Ramos (cell line): ENCODE measurements around the gene MR1.

Experiments
- in situ Hi-C: fragments of 300-500 bp; cut with MboI; formaldehyde crosslinking; loops from one replicate; pipeline ENCODE4 v1.14.3; 2022; ENCODE audit warnings: low sequenced_read_pairs; ENCODE audit not compliant: unreplicated experiment

The MR1 gene

DNA sequence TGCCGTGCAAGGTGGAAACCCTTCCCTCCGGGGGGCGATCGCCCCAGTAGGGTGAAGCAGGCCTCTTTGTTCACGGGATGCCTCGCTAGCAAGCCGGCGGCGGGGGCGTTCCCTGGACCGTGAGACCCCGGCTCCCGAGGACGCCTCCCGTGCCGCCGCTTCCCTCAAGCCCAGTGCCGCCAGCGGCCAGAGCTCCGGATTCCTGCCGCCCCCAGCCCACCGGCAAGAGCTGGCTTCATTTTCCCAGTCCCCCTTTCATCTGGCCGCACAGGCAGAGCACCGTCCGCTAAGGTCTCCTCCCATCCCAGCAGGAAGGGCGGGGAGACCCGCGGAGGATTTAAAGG is 71.0 kb downstream of the MR1 start:
- in situ Hi-C loops, result no loop called here

DNA sequence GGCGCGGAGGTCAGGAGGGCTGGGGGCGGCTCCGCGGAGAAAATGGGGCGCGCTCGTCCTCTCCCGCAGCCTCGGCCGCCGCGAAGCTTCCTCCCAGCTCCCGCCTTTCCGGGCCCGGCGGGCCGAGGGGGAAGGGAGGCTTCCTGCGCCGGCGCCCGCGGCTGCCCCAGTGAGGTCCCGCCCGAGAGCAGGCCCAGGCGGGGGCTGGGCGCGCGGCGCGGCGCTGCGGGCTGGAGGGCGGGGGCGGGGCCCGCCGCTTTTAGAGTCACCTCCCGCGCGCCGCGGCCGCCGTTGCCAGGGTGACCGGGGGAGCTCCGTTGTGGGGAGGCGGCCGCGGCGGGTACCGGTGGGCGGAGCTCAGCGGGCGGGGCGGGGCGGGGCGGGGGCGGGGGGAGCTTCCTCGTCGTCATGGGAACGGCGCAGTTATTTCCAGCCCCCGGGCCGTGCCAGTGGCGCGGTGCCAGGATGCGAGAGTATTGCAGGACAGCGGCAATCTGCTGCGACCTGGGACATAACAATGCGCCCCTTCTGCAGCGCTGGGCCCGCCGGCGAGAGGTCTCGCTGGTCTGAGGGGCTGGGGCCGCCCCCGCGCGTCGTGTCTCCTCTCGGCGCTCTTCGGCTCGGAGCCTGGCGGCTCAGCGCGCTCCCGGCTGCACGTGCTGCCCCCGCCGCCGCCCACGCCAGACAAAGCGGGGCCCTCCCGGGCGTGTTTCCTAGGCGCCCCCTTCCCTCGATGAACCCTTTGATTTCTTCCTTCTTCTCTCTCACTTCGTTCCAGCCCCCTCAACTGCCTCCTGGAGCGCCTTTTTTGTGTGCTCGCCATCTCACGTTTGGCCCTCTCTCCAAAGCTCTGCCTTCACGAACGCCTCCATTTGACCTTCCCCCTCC is 71.6 kb downstream of the MR1 start:
- in situ Hi-C loops, result no loop called here

DNA sequence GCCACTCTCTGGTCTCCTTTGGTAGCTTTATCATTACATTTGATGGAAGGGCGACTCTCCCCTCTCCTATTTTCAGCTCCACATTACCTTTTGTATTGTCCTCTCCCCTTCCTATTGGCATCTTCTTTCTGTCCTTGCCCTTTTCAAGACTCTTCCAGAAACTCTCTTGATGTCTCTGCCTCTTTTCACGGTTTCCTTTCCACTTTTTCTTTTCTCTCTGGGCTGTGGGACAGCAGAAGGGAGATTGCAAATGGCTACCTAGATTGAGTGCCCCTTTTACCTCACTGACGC is 72.2 kb downstream of the MR1 start:
- in situ Hi-C loops, result no loop called here

DNA sequence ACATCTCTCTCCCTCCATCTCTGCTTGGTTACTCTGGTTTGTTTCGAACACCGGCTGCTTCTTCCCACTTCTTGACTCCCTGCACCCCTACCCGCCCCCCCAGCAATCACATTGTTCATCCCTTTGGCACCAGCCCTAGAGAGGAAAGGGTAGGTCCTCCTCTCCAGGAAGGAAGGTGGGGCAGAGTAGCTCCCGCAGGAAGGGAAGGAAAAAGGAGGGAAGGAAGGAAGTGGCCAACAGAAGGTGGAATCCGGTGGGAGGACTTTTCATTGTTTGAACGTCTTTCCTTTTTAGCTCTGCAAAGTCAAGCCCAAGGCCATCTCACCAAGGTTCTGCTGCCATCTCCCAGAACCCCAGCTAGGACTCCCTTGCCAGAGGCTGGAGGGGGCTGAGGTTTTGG is 72.7 kb downstream of the MR1 start:
- in situ Hi-C loops, result no loop called here

DNA sequence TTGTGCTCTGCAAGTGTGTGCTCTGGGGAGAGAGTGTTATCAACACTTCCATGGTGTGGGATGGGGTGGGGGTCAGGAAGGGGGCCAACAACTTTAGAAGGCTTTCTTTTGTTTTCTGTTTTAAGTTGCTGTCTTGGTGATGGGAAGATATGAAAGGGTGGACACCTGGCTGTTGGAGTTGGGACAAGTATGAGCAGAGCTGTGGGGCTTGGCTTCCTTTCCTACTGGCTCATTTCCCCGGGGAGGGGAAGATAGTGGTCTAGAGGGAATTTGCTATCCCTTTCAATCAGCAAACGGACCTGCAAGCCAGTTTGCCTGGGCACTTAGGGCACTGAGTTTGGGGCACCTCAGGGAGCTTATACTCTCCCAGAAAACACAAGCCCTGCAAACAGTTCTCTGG is 73.9 kb downstream of the MR1 start:
- in situ Hi-C loops, result no loop called here

DNA sequence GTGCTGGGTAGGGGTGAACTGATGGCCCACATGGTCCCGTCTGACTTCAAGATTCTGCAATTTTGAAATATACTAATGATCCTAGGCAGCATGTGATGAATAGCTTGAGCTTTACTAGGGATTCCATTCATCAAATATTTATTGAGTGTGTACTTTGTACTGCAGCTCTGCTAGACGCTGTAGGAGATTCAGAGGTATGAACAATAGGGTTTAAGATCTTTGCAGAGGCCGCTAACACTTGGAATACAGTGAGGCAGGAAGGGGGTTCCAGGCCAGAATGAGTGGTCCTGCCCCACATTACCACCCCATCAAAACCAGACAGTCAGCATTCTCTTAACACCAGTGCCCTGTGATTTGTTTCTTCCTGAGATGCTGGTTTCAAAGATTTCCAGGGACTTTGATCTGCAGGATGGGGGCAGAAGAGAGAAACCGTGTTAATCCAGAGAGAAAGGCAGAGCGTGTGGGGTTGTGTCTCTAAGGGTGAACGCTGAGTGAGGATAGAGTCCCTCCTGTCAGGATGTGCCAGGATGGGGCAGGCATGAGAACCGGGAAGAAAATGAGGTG is 74.6 kb downstream of the MR1 start:
- in situ Hi-C loops, result no loop called here

DNA sequence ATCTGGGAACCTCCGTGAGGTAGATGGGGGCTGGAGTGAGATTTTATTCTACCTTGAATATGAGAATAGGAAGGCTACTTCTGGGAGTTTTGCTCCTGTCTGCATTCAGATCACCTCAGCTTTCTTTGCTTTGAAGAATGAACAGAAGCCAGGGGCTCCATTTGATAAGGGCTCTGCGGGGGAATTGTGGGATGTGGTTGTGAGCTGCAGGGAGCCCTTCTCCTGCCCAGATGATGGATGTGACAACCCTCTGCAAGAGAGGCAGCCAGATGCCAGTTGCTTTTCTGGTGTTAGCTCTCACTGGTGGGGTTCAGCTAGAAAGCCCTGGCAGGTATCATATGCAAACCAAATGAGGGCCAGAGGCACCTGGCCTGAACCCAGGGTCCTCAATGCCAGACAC is 76.2 kb downstream of the MR1 start:
- in situ Hi-C loops, result no loop called here
